ENCODE results near the gene AHRR.

GRCh38 chr5:399296-400281 is 78.1 kb downstream of the AHRR start:
- TF ChIP-seq CTCF (IDR thresholded peaks at IDR 0.05) (no peak), POLR2A (IDR thresholded peaks at IDR 0.05) (no peak)
